Muscle of leg (tissue), 11 donors: Measurements from ENCODE around the gene NOB1. TPM values are rescaled to one million over a fixed set of nuclear protein-coding genes. Genes with fewer than 3 reads are reported as not detected.
"Not testable (repeated sequence)": the region's sequence is repeated elsewhere in the genome, so short reads cannot be mapped to it uniquely, and the experiment has no call there.

Source experiments
- DNase-seq: peaks from one replicate; pipeline ENCODE4 v3.0.0; 2013
- H3K27ac ChIP-seq: one replicate; pipeline ENCODE4 v1.5.1; 2013; ENCODE audit warnings: mild to moderate bottlenecking, low read length, control low read depth
- H3K27me3 ChIP-seq: one replicate; pipeline ENCODE4 v1.6.1; 2013; ENCODE audit warnings: low read length; ENCODE audit not compliant: control insufficient read depth, insufficient read depth
- H3K36me3 ChIP-seq: one replicate; pipeline ENCODE4 v1.6.1; 2013; ENCODE audit warnings: low read length; ENCODE audit not compliant: control insufficient read depth, insufficient read depth
- H3K4me1 ChIP-seq: one replicate; pipeline ENCODE4 v1.6.1; 2013; ENCODE audit warnings: low read length; ENCODE audit not compliant: control insufficient read depth, insufficient read depth
- H3K4me3 ChIP-seq: one replicate; pipeline ENCODE4 v1.5.1; 2013; ENCODE audit warnings: low read length, control low read depth
- H3K9me3 ChIP-seq: replicated peaks from 2 replicates; pipeline ENCODE4 v1.6.1; 2013; ENCODE audit warnings: low read depth, low read length; ENCODE audit not compliant: control insufficient read depth
- WGBS: methylation state at CpG from one replicate; pipeline ENCODE4 v1.1.5; 2013; ENCODE audit warnings: missing lambda C conversion rate; ENCODE audit not compliant: insufficient coverage; 5-methylcytosine and 5-hydroxymethylcytosine counted together
- polyA plus RNA-seq, 8 donors: library from polyadenylated mRNA; unstranded; fragments of 120-200 nt; gene quantifications; one replicate each; pipeline versions ENCODE4 v1.2.1 to v1.2.3, GENCODE V29; 2013; ENCODE audit warnings: inconsistent platforms in 1 of 8, low replicate concordance in 1 of 8; ENCODE audit not compliant: insufficient read length in 8 of 8, insufficient read depth in 1 of 8
- total RNA-seq: library from RNA; stranded (reverse); fragments of 120-200 nt; gene quantifications from one replicate; pipeline ENCODE4 v1.2.4, GENCODE V29; 2013

The NOB1 gene
- total and polyA plus RNA-seq, 9 donors: 16.2 to 56.6 (median 47.1) TPM

DNA sequence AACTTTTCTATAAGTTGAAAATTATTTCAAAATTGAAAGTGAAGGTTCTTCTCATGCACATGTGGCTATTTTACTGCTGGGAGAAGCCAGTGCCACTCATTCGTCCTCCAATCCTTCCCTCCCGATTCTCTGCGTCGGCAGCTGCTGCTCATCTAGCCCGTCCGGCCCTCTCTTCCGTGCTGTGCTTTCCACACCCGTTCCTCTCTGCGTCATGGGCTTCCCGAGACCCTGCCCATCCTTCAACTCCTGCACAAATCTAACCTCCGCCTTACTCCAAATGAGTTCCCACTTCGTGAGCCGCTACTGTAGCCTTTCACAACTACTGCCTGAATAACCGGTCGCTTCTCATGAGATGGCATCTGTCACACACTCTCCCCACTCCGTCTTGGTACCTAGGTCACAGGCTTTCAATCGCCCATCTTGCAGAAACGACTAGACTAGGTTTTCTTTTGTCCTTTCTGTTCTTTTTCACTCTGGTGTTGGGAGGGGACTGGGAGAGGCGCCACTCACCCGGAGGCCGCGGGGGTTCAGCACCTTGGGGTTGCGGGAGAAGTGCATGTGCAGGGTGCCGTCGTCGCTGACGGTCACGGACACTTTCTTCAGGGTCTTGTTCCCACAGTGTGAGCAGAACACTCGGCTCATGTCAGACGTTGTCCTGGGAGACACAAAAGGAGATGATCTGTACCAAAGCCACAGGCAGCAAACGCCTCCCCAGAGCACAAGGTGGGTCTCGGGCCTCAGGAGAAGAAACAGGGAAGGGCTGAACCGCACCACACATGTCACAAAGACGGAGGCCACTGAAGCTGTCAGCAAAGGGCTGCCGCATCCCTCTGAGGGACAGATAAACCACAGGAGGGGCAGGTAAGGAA, 10.1 kb downstream of the NOB1 start:
- no peak for DNase-seq
- no peaks in the 10 kb centered on the region for H3K27me3 ChIP-seq

DNA sequence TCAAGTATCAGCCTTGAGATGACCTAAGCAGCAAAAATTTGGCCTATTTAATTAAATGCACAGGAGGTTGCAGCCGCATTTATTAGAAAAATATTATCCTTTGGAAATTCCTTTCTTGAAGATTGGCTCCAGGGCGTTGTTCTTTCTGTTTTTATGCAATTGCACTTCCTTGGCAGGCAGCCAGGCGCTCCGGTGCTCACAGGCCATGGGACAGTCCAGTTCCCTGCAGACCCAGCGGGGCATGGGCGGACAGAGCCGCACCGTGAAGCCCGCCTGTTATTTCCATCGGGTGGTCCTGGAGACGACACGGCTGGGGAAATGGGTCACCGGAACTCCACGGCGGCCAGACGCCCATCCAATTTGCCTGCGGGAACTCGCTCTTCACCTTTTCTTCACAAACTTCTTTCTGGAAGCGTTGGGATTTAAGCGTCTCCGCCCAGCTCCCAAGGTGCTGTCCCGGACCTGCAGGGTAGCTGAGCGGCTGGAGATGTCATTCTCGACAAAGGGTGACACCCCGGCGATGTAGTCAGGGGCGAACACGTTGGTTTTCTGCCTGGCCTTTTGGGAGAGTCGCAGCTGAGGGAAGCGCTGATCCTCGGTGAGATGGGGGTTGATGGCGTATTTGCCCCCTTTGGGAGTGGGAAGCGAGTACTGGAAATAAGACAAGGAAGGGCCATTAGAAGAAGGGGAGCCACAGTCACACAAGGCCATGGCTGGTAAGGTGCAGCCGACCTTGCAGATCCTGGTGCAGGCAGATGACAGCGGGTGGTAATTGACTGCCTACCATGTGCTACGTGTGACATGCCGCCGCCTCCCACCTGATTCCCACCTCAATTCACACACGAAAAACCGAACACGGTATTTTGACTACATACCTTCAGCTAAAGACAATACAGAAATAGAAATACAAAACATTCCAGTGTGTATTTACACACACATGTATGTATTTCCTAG, 12.5 kb downstream of the NOB1 start:
- Histone ChIP-seq H3K4me1 (no peaks in the 10 kb centered on the region), H3K36me3 (peaks cover 63% of the 10 kb centered on the region), H3K27ac (no peak overlapping the region), H3K9me3 (no peaks in the 10 kb centered on the region), H3K27me3 (no peaks in the 10 kb centered on the region), H3K4me3 (no peak overlapping the region)
- WGBS: 69% methylated on average over 22 of the region's 41 CpGs
- DNase-seq: peak; percentile 51

More for the DNA sequence above, 10.1 kb downstream of the NOB1 start:
- no peaks in the 10 kb centered on the region for H3K4me1 ChIP-seq
- peaks cover 82% of the 10 kb centered on the region for H3K36me3 ChIP-seq
- H3K27ac ChIP-seq: no peak overlapping the region
- no peak overlapping the region for H3K4me3 ChIP-seq
- H3K9me3 ChIP-seq: no peaks in the 10 kb centered on the region
- WGBS: 94% methylated on average over 29 of the region's 35 CpGs

DNA sequence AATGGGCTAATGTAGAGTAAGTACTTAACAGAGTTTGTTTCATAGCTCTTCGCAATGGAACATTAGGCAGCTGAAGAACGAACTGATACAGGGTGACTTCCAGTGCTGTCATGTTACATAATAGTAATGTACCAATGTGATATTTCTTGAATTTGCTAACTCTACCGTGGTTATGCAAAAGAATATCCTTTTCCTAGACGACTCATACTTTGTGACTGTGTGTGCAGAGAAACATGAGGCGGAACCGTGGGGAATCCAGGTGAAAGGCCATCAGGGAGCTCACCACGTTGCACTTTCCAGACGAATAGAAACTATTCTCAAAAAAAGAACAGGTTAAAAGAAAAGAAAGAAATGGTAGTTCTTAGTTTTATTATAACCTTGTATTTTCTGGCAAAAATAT, 13.2 kb downstream of the NOB1 start:
- WGBS: 67% methylated on average over 1 of the region's 8 CpGs

DNA sequence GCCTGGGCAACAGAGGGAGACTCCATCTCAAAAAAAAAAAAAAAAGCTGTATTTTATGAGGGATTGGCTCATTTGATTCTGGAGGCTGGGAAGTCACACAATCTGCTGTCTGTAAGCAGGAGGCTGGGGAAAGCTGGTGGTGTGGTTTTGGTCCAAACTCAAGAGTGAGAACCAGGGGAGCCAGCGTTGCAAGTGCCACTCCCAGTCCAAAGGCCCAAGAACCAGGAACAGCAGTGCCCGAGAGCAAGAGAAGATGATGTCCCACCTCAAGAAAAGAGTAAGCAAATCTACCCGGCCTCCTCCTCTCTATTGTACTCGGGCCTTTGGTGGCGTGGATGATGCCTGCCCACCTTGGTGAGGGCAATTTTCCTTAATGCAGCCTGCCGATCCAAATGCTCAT, 22.6 kb downstream of the NOB1 start:
- H3K36me3 ChIP-seq: no peaks in the 10 kb centered on the region
- H3K27me3 ChIP-seq: no peaks in the 10 kb centered on the region
- peaks cover 4% of the 10 kb centered on the region for H3K4me1 ChIP-seq
- no peak for DNase-seq
- WGBS: 92% methylated on average over 6 of the region's 6 CpGs
- no peak overlapping the region for H3K27ac ChIP-seq
- H3K9me3 ChIP-seq: no peaks in the 10 kb centered on the region
- no peak overlapping the region for H3K4me3 ChIP-seq

More for the DNA sequence above, 13.2 kb downstream of the NOB1 start:
- no peak overlapping the region for H3K27ac ChIP-seq
- no peaks in the 10 kb centered on the region for H3K4me1 ChIP-seq
- no peaks in the 10 kb centered on the region for H3K27me3 ChIP-seq
- peaks cover 61% of the 10 kb centered on the region for H3K36me3 ChIP-seq
- no peak for DNase-seq
- no peaks in the 10 kb centered on the region for H3K9me3 ChIP-seq
- H3K4me3 ChIP-seq: no peak overlapping the region

DNA sequence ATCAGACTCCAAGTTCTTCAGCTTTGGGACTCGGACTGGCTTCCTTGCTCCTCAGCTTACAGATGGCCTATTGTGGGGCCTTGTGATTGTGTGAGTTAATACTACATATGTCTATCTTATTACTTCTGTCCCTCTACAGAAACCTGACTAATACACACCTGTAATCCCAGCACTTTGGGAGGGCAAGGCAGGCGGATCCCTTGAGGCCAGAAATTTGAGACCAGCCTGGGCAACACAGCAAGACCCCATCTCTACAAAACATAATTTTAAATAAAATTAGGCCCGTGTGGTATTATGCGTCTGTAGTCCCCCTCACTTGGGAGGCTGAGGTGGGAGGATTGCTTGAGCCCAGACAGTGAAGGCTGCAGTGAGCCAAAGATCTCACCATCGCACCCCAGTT, 23.4 kb downstream of the NOB1 start:
- 100% methylated on average over 1 of the region's 5 CpGs for WGBS
- not testable (repeated sequence) for H3K27me3 ChIP-seq, H3K9me3 ChIP-seq, H3K4me3 ChIP-seq, DNase-seq, H3K36me3 ChIP-seq, H3K27ac ChIP-seq
- H3K4me1 ChIP-seq: peaks cover 11% of the 10 kb centered on the region

DNA sequence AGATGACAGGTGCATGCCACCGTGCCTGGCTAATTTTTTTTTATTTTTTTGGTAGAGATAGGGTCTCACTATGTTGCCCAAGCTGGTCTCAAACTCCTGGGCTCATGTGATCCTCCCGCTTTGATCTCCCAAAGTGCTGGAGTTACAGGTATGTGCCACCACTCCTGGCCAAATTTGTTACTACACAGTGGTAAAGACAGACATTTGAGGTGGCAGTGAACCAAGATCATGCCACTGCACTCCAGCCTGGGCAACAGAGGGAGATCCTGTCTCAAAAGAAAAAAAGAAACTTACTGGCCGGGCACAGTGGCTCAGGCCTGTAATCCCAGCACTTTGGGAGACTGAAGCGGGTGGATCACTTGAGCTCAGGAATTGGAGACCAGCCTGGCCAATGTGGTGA, 25.7 kb downstream of the NOB1 start:
- H3K4me1 ChIP-seq: peaks cover 17% of the 10 kb centered on the region
- WGBS: 79% methylated on average over 3 of the region's 4 CpGs
- not testable (repeated sequence) for H3K9me3 ChIP-seq, H3K27ac ChIP-seq, H3K36me3 ChIP-seq, H3K4me3 ChIP-seq, DNase-seq, H3K27me3 ChIP-seq

DNA sequence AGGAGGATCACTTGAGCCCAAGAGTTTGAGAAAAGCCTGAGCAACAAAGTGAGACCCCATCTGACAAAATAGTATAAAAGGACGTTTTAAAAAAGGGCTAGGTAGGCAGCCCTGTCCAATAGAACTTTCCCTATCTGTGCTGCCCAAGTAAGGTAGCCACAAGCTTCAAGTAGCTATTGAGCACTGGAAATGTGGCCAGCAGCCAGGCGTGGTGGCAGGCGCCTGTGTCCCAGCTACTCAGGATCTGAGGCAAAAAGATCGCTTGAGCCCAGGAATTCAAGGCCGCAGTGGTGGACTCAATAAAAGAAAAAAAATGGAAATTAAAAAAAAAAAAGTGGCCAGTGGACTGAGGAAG, 26.8 kb downstream of the NOB1 start:
- H3K4me1 ChIP-seq: peaks cover 17% of the 10 kb centered on the region
- no peak overlapping the region for H3K27ac ChIP-seq
- no peaks in the 10 kb centered on the region for H3K9me3 ChIP-seq
- DNase-seq: no peak
- H3K36me3 ChIP-seq: no peaks in the 10 kb centered on the region
- H3K27me3 ChIP-seq: no peaks in the 10 kb centered on the region
- WGBS: 72% methylated on average over 5 of the region's 5 CpGs
- H3K4me3 ChIP-seq: no peak overlapping the region

DNA sequence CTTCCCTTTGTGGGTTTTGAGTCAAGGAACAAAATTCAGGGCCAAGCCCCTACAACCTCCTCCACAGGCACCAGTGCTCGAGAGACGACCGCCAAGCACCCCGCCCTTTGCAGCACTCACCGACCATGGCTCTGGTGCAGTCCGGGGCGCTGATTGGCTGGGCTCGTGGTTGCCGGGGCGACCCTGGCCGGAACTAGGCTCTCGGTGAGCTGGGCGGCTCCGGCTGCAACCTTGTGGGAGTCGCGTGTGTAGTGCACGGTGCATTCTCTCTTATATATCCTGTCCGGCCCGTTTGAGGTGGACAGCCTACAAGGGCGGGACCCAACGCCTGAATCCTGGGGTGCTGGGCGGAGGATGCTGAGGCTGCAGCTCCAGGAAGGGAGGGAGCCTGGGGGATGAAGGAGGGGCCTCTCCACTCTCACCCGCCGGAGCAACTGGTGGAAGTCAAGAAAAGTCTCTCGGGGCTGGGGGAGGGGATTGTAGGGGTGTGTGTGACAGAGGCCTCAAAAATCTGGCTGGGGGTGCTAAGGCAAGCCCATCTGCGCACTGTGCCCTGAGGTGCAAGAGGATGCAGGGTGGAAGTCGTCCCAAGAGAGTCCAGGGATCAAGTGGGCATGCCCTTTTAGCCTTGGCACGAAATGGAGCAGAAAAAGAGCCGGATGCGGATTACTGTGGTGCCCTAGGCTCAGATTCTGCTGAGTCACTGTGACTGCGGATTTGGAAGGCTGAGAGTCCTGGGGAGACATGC, 28.2 kb downstream of the NOB1 start, which contains the start of gene NQO1:
TSS of gene NQO1 (minus strand) at position 248 of the 748 bp plus-strand sequence. CDS start at position 127, 121 bp downstream.
- whole genome bisulfite sequencing: 1% methylated on average over 27 of the region's 31 CpGs
- H3K9me3 ChIP-seq: no peaks in the 10 kb centered on the region

DNA sequence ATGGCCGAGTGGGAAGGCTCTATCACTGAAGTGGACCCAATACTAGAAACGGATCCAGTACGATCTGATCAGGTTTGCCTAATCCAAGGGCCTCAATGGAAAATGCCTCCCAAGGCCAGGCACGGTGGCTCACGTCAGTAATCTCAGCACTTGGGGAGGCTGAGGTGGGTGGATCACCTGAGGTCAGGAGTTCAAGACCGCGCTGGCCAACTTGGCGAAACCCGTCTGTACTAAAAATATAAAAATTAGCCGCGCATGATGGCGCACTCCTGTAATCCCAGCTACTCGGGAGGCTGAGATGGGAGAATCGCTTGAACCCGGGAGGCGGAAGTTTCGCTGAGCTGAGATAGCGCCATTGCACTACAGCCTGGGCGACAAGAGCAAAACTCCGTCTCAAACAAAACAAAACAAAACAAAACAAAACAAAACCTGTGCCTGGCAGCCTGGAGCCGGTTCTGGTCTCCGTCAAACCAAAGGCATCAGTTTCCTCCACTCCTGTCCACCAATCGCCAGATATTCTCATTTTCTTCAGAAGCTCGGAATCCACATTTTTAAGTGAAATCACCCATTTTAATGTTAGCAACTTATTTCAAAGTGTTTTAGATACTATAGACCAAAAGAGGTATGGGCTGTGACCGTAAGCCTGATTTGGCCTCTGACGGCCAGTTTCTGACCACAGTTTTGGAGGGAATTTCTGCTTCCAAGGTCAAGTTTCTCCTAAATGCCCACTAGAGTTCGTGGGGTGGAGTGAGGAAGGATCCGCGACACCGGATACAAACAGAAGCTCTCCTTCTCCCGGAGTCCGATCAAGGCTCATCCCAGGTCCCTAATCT, 29.0 kb downstream of the NOB1 start:
- H3K27me3 ChIP-seq: no peaks in the 10 kb centered on the region
- H3K27ac ChIP-seq: peak overlapping the region; percentile 40
- no peak for DNase-seq
- H3K4me1 ChIP-seq: peaks cover 17% of the 10 kb centered on the region
- WGBS: 82% methylated on average over 18 of the region's 32 CpGs
- no peaks in the 10 kb centered on the region for H3K36me3 ChIP-seq
- peak overlapping the region; percentile 54 for H3K4me3 ChIP-seq
- no peaks in the 10 kb centered on the region for H3K9me3 ChIP-seq

More for the DNA sequence above, 28.2 kb downstream of the NOB1 start, which contains the start of gene NQO1:
- peak within 1 kb of the TSS; percentile 54 for H3K4me3 ChIP-seq
- DNase-seq: peak; percentile 90
- no peaks in the 10 kb centered on the region for H3K27me3 ChIP-seq
- peaks cover 17% of the 10 kb centered on the region for H3K4me1 ChIP-seq
- peak within 1 kb of the TSS; percentile 40 for H3K27ac ChIP-seq
- no peaks in the 10 kb centered on the region for H3K36me3 ChIP-seq
